WTC11 (cell line): ENCODE data around the gene TIGAR. TPM values are rescaled to one million over a fixed set of nuclear protein-coding genes. Genes with fewer than 3 reads are reported as not detected.

ENCODE experiments used
- ATAC-seq: fragments of 200-7000 bp; cut with Tn5 transposase; 2 replicates; pipeline ENCODE4 v1.10.0; 2021; ENCODE audit warnings: mild to moderate bottlenecking, moderate library complexity
- CTCF ChIA-PET: fragments of 300-600 bp; sonication (Branson Sonifier 250); formaldehyde crosslinking; loops from one replicate; lab custom pipeline; 2021; ENCODE audit warnings: antibody characterized with exemption; lab: Charles Lee
- POLR2A ChIA-PET: fragments of 350-600 bp; sonication (Branson Sonifier 250); formaldehyde crosslinking; loops from one replicate; lab custom pipeline; 2021; ENCODE audit warnings: antibody characterized with exemption; lab: Charles Lee
- DNase-seq: peaks from one replicate; pipeline ENCODE4 v3.0.0; 2021; ENCODE audit warnings: low spot score
- H3K27ac Mint-ChIP-seq: 2 replicates; pipeline ENCODE4 v1.8.0; 2021; ENCODE audit warnings: mixed read lengths
- H3K27me3 Mint-ChIP-seq: 2 replicates; pipeline ENCODE4 v1.8.0; 2021; ENCODE audit warnings: low read depth, mild to moderate bottlenecking, moderate library complexity, mixed read lengths
- H3K36me3 Mint-ChIP-seq: 2 replicates; pipeline ENCODE4 v1.8.0; 2021; ENCODE audit warnings: mixed read lengths
- H3K4me1 Mint-ChIP-seq: 2 replicates; pipeline ENCODE4 v1.8.0; 2022; ENCODE audit warnings: mixed read lengths
- H3K4me3 Mint-ChIP-seq: 2 replicates; pipeline ENCODE4 v1.8.0; 2021; ENCODE audit warnings: mild to moderate bottlenecking, moderate library complexity, mixed read lengths
- H3K9me3 Mint-ChIP-seq: 2 replicates; pipeline ENCODE4 v1.8.0; 2021; ENCODE audit warnings: mixed read lengths
- AR ChIP-seq: fragments of 250-450 bp; sonication (Bioruptor Pico); IDR thresholded peaks from 2 replicates; pipeline ENCODE4 v1.9.0; 2021; ENCODE audit warnings: mild to moderate bottlenecking
- EMX1 ChIP-seq: fragments of 250-450 bp; sonication (Bioruptor Pico); IDR thresholded peaks from 2 replicates; pipeline ENCODE4 v1.8.0; 2021; ENCODE audit warnings: mild to moderate bottlenecking
- ERG ChIP-seq: fragments of 250-450 bp; sonication (Bioruptor Pico); IDR thresholded peaks from 2 replicates; pipeline ENCODE4 v1.8.0; 2021; ENCODE audit warnings: mild to moderate bottlenecking
- ESRRA ChIP-seq: sonication (generic); formaldehyde crosslinking; IDR thresholded peaks from 2 replicates; pipeline ENCODE4 v1.8.1; 2022; ENCODE audit warnings: mild to moderate bottlenecking, missing genetic modification reagents, borderline replicate concordance
- ETV6 ChIP-seq: sonication (generic); formaldehyde crosslinking; IDR thresholded peaks from 2 replicates; pipeline ENCODE4 v1.8.1; 2022; ENCODE audit warnings: mild to moderate bottlenecking, missing genetic modification reagents
- GABPB1 ChIP-seq: sonication (generic); formaldehyde crosslinking; IDR thresholded peaks from 2 replicates; pipeline ENCODE4 v1.8.1; 2023; ENCODE audit warnings: mild to moderate bottlenecking, missing genetic modification reagents
- IRF2 ChIP-seq: sonication (generic); formaldehyde crosslinking; IDR thresholded peaks from 2 replicates; pipeline ENCODE4 v1.8.0; 2022; ENCODE audit warnings: low read depth, missing genetic modification reagents, borderline replicate concordance
- JAZF1 ChIP-seq: fragments of 250-450 bp; sonication (Bioruptor Pico); IDR thresholded peaks from 2 replicates; pipeline ENCODE4 v1.9.0; 2021; ENCODE audit warnings: moderate library complexity, mild to moderate bottlenecking, inconsistent platforms
- MLX ChIP-seq: sonication (generic); formaldehyde crosslinking; IDR thresholded peaks from 2 replicates; pipeline ENCODE4 v1.8.1; 2023; ENCODE audit warnings: mild to moderate bottlenecking, missing genetic modification reagents, moderate library complexity
- NFATC4 ChIP-seq: fragments of 250-450 bp; sonication (Bioruptor Pico); IDR thresholded peaks from 2 replicates; pipeline ENCODE4 v1.9.0; 2021; ENCODE audit warnings: mild to moderate bottlenecking
- PRRX2 ChIP-seq: fragments of 250-450 bp; sonication (Bioruptor Pico); IDR thresholded peaks from 2 replicates; pipeline ENCODE4 v1.8.0; 2021; ENCODE audit warnings: mild to moderate bottlenecking
- RORB ChIP-seq: fragments of 250-450 bp; sonication (Bioruptor Pico); IDR thresholded peaks from 2 replicates; pipeline ENCODE4 v1.9.0; 2021; ENCODE audit warnings: mild to moderate bottlenecking
- SMAD3 ChIP-seq: sonication (generic); formaldehyde crosslinking; IDR thresholded peaks from 2 replicates; pipeline ENCODE4 v1.8.0; 2022; ENCODE audit warnings: missing genetic modification reagents, mild to moderate bottlenecking, borderline replicate concordance
- TCF7 ChIP-seq: sonication (generic); formaldehyde crosslinking; IDR thresholded peaks from 2 replicates; pipeline ENCODE4 v1.8.0; 2022; ENCODE audit warnings: mild to moderate bottlenecking, low read depth, missing genetic modification reagents, moderate library complexity
- TEAD1 ChIP-seq: sonication (generic); formaldehyde crosslinking; IDR thresholded peaks from 2 replicates; pipeline ENCODE4 v1.8.0; 2022; ENCODE audit warnings: mild to moderate bottlenecking, missing genetic modification reagents
- TEAD4 ChIP-seq: sonication (generic); formaldehyde crosslinking; IDR thresholded peaks from 2 replicates; pipeline ENCODE4 v1.8.0; 2022; ENCODE audit warnings: mild to moderate bottlenecking, missing genetic modification reagents
- ZBTB21 ChIP-seq: sonication (generic); formaldehyde crosslinking; IDR thresholded peaks from 2 replicates; pipeline ENCODE4 v1.8.1; 2023; ENCODE audit warnings: mild to moderate bottlenecking, missing genetic modification reagents, borderline replicate concordance
- ZBTB43 ChIP-seq: sonication (generic); formaldehyde crosslinking; IDR thresholded peaks from 2 replicates; pipeline ENCODE4 v1.8.1; 2023; ENCODE audit warnings: mild to moderate bottlenecking, missing genetic modification reagents
- ZNF121 ChIP-seq: sonication (generic); formaldehyde crosslinking; IDR thresholded peaks from 2 replicates; pipeline ENCODE4 v1.8.0; 2023; ENCODE audit warnings: missing genetic modification reagents
- ZNF317 ChIP-seq: sonication (generic); formaldehyde crosslinking; IDR thresholded peaks from 2 replicates; pipeline ENCODE4 v1.8.1; 2023; ENCODE audit warnings: low read depth, mild to moderate bottlenecking, moderate library complexity, missing genetic modification reagents, borderline replicate concordance
- ZNF416 ChIP-seq: fragments of 250-450 bp; sonication (Bioruptor Pico); IDR thresholded peaks from 2 replicates; pipeline ENCODE4 v1.9.0; 2021; ENCODE audit warnings: mild to moderate bottlenecking, inconsistent platforms
- total RNA-seq: library from RNA; stranded (reverse); gene quantifications from 3 replicates; pipeline ENCODE4 v1.2.3, GENCODE V29; 2021
- TF ChIP-seq, protein P1 (sequence below): fragments of 250-450 bp; sonication (Bioruptor Pico); IDR thresholded peaks from 2 replicates; pipeline ENCODE4 v1.9.0; 2021; ENCODE audit warnings: mild to moderate bottlenecking
- TF ChIP-seq, protein P2 (sequence below): fragments of 200-600 bp; IDR thresholded peaks from 2 replicates; pipeline ENCODE4 v1.8.0; 2022; ENCODE audit warnings: antibody characterized with exemption
- TF ChIP-seq, protein P3 (sequence below): sonication (generic); formaldehyde crosslinking; IDR thresholded peaks from 2 replicates; pipeline ENCODE4 v1.8.0; 2022; ENCODE audit warnings: mild to moderate bottlenecking, missing genetic modification reagents
- TF ChIP-seq, protein P4 (sequence below): fragments of 250-450 bp; sonication (Bioruptor Pico); IDR thresholded peaks from 2 replicates; pipeline ENCODE4 v1.9.0; 2021; ENCODE audit warnings: moderate library complexity, mild to moderate bottlenecking, inconsistent platforms, borderline replicate concordance
- TF ChIP-seq, protein P5 (sequence below): sonication (generic); formaldehyde crosslinking; IDR thresholded peaks from 2 replicates; pipeline ENCODE4 v1.8.1; 2022; ENCODE audit warnings: mild to moderate bottlenecking, missing genetic modification reagents, moderate library complexity, borderline replicate concordance

The TIGAR gene
- total RNA-seq, 1 experiment from 2014 or later = 26.7 TPM

- Mint-ChIP-seq H3K27me3 (peaks cover 5% of the 10 kb centered on the region; the same call in 1 of the 2 replicates), H3K4me3 (peak overlapping the region; percentile 91), H3K36me3 (peaks cover 65% of the 10 kb centered on the region), H3K4me1 (peaks cover 61% of the 10 kb centered on the region), H3K9me3 (no peaks in the 10 kb centered on the region), H3K27ac (peak overlapping the region; percentile 92)
- ChIA-PET CTCF (interaction anchor here (0.5 to 3.1 kb wide), 78 partner anchors 8 to 786 kb away, joined by 3 to 47 read pairs (median 4); no protein-coding TSS in a partner anchor), POLR2A (interaction anchor here (0.6 to 2.1 kb wide), 11 partner anchors 8 to 251 kb away, joined by 3 to 12 read pairs (median 6); no protein-coding TSS in a partner anchor)
- peak; percentile 91 for DNase-seq
- peak; percentile 50 for ATAC-seq
- TF ChIP-seq JAZF1 (CRISPR knock-in tag) (no peak), TEAD4 (peak; percentile 88; the same call in 1 of the 2 replicates), ZNF317 (CRISPR knock-in tag) (no peak), ZBTB21 (CRISPR knock-in tag) (no peak), RORB (CRISPR knock-in tag) (no peak), MLX (CRISPR knock-in tag) (no peak), EMX1 (no peak), SMAD3 (CRISPR knock-in tag) (0 out of 2 replicates have a peak, but pooled peaks have one; percentile 55), ZNF121 (CRISPR knock-in tag) (peak; percentile 98), ESRRA (CRISPR knock-in tag) (no peak), ETV6 (CRISPR knock-in tag) (peak; percentile 69; the same call in 1 of the 2 replicates), AR (no peak), GABPB1 (no peak), IRF2 (CRISPR knock-in tag) (no peak), ZBTB43 (CRISPR knock-in tag) (no peak), ZNF416 (CRISPR knock-in tag) (no peak), TCF7 (CRISPR knock-in tag) (no peak), TEAD1 (CRISPR knock-in tag) (peak; percentile 99; the same call in 1 of the 2 replicates), NFATC4 (CRISPR knock-in tag) (no peak), PRRX2 (CRISPR knock-in tag) (no peak), ERG (CRISPR knock-in tag) (no peak)
- TF ChIP-seq, protein P1, sequence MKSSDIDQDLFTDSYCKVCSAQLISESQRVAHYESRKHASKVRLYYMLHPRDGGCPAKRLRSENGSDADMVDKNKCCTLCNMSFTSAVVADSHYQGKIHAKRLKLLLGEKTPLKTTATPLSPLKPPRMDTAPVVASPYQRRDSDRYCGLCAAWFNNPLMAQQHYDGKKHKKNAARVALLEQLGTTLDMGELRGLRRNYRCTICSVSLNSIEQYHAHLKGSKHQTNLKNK (CRISPR knock-in tag) = no peak
- TF ChIP-seq, protein P2, sequence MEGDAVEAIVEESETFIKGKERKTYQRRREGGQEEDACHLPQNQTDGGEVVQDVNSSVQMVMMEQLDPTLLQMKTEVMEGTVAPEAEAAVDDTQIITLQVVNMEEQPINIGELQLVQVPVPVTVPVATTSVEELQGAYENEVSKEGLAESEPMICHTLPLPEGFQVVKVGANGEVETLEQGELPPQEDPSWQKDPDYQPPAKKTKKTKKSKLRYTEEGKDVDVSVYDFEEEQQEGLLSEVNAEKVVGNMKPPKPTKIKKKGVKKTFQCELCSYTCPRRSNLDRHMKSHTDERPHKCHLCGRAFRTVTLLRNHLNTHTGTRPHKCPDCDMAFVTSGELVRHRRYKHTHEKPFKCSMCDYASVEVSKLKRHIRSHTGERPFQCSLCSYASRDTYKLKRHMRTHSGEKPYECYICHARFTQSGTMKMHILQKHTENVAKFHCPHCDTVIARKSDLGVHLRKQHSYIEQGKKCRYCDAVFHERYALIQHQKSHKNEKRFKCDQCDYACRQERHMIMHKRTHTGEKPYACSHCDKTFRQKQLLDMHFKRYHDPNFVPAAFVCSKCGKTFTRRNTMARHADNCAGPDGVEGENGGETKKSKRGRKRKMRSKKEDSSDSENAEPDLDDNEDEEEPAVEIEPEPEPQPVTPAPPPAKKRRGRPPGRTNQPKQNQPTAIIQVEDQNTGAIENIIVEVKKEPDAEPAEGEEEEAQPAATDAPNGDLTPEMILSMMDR = peak; percentile 90
- TF ChIP-seq, protein P3, sequence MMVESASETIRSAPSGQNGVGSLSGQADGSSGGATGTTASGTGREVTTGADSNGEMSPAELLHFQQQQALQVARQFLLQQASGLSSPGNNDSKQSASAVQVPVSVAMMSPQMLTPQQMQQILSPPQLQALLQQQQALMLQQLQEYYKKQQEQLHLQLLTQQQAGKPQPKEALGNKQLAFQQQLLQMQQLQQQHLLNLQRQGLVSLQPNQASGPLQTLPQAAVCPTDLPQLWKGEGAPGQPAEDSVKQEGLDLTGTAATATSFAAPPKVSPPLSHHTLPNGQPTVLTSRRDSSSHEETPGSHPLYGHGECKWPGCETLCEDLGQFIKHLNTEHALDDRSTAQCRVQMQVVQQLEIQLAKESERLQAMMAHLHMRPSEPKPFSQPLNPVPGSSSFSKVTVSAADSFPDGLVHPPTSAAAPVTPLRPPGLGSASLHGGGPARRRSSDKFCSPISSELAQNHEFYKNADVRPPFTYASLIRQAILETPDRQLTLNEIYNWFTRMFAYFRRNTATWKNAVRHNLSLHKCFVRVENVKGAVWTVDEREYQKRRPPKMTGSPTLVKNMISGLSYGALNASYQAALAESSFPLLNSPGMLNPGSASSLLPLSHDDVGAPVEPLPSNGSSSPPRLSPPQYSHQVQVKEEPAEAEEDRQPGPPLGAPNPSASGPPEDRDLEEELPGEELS (CRISPR knock-in tag) = no peak
- TF ChIP-seq, protein P4, sequence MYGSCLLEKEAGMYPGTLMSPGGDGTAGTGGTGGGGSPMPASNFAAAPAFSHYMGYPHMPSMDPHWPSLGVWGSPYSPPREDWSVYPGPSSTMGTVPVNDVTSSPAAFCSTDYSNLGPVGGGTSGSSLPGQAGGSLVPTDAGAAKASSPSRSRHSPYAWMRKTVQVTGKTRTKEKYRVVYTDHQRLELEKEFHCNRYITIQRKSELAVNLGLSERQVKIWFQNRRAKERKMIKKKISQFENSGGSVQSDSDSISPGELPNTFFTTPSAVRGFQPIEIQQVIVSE = no peak
- TF ChIP-seq, protein P5, sequence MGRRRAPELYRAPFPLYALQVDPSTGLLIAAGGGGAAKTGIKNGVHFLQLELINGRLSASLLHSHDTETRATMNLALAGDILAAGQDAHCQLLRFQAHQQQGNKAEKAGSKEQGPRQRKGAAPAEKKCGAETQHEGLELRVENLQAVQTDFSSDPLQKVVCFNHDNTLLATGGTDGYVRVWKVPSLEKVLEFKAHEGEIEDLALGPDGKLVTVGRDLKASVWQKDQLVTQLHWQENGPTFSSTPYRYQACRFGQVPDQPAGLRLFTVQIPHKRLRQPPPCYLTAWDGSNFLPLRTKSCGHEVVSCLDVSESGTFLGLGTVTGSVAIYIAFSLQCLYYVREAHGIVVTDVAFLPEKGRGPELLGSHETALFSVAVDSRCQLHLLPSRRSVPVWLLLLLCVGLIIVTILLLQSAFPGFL (CRISPR knock-in tag) = no peak
Observed at GRCh38 chr12:4276524-4277204, 44.3 kb upstream of the TIGAR start.
